ENCODE data around the gene MAGEA12.
"Not testable (repeated sequence)": the region's sequence is repeated elsewhere in the genome, so short reads cannot be mapped to it uniquely, and the experiment has no call there.

MAGEA12 gene, protein sequence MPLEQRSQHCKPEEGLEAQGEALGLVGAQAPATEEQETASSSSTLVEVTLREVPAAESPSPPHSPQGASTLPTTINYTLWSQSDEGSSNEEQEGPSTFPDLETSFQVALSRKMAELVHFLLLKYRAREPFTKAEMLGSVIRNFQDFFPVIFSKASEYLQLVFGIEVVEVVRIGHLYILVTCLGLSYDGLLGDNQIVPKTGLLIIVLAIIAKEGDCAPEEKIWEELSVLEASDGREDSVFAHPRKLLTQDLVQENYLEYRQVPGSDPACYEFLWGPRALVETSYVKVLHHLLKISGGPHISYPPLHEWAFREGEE

DNA sequence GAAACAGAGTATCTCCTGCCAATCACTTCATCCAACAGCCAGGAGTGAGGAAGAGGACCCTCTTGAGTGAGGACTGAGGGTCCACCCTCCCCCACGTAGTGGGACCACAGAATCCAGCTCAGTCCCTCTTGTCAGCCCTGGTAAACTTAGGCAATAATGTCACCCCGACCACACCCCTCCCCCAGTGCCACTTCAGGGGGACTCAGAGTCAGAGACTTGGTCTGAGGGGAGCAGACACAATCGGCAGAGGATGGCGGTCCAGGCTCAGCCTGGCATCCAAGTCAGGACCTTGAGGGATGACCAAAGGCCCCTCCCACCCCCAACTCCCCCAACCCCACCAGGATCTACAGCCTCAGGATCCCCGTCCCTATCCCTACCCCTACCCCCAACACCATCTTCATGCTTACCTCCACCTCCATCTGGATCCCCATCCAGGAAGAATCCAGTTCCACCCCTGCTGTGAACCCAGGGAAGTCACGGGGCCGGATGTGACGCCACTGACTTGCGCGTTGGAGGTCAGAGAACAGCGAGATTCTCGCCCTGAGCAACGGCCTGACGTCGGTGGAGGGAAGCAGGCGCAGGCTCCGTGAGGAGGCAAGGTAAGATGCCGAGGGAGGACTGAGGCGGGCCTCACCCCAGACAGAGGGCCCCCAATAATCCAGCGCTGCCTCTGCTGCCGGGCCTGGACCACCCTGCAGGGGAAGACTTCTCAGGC is at the start of gene MAGEA12, which contains the start of gene CSAG1:
TSS of gene MAGEA12 (plus strand) at position 497 of the 715 bp plus-strand sequence. CDS start 2,405 bp downstream, outside the sequence.
TSS of gene CSAG1 (minus strand) at position 461 of the 715 bp plus-strand sequence. CDS start 1,261 bp downstream, outside the sequence.
- DNase-seq, result no peak

DNA sequence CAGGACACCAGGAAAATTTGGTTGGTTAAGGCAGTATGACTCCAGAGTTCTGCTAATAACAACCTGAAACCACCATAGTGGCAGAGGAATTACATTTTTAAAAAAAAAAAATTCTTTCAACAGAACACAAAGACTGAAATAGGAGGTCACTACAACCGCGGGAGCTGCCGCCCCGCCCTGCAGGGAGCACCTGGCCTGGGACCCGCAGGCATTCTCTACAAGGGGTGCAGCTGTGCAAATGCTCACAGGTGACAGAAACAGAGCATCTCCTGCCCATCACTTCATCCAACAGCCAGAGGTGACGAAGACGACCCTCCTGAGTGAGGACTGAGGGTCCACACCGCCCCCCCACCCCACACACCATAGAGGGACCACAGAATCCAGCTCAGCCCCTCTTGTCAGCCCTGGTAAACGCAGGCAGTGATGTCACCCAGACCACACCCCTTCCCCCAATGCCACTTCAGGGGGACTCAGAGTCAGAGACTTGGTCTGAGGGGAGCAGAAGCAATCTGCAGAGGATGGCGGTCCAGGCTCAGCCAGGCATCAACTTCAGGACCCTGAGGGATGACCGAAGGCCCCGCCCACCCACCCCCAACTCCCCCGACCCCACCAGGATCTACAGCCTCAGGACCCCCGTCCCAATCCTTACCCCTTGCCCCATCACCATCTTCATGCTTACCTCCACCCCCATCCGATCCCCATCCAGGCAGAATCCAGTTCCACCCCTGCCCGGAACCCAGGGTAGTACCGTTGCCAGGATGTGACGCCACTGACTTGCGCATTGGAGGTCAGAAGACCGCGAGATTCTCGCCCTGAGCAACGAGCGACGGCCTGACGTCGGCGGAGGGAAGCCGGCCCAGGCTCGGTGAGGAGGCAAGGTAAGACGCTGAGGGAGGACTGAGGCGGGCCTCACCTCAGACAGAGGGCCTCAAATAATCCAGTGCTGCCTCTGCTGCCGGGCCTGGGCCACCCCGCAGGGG is 35.3 kb upstream of the MAGEA12 start, which contains the start of gene MAGEA3:
TSS of gene MAGEA3 (plus strand) at position 843 of the 980 bp plus-strand sequence. CDS start 2,039 bp downstream, outside the sequence.
- not testable (repeated sequence) for DNase-seq

DNA sequence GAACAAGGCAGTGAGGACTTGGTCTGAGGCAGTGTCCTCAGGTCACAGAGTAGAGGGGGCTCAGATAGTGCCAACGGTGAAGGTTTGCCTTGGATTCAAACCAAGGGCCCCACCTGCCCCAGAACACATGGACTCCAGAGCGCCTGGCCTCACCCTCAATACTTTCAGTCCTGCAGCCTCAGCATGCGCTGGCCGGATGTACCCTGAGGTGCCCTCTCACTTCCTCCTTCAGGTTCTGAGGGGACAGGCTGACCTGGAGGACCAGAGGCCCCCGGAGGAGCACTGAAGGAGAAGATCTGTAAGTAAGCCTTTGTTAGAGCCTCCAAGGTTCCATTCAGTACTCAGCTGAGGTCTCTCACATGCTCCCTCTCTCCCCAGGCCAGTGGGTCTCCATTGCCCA is 33.2 kb upstream of the MAGEA12 start:
- DNase-seq, result not testable (repeated sequence)

DNA sequence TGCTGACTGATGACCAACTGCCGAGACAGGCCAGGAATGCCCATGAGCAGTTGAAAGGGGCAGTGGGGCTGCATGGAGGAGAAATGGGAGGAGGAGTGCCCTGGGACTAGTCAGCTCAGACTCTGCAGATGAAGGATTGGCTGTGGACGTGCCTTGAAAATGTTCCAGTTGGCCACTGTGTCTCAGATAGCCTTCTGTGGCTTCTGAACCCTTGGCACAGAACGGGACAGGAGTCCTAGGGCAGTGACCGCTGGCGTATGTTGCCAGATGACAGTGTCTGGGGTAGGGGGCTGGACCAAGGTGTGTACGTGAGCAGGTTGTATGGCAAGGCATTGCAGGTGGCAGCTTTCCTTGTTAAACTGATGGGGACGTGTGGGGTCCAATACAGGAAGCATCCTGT is 27.1 kb upstream of the MAGEA12 start:
- not testable (repeated sequence) for DNase-seq

DNA sequence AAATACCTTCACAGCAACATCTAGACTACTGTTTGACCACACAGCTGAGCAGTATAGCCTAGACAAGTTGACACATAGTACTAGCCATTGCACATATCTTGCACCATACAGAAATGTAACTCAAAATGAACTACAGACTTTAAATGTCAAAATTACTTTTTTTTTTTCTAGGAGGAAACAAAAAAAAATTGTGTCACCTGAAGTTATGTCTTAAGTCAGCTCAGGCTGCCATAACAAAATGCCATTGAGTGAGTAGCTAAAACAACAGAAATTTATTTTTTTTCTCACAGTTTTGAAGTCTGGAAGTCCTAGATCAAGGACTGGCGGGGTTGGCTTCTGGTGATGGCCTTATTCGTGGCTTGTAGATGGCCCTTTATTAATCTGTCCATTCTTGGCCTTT is 24.4 kb upstream of the MAGEA12 start, which contains the start of gene CSAG2:
TSS of gene CSAG2 (minus strand) at position 101 of the 400 bp plus-strand sequence. CDS start 161 bp downstream, outside the sequence.
- not testable (repeated sequence) for DNase-seq

DNA sequence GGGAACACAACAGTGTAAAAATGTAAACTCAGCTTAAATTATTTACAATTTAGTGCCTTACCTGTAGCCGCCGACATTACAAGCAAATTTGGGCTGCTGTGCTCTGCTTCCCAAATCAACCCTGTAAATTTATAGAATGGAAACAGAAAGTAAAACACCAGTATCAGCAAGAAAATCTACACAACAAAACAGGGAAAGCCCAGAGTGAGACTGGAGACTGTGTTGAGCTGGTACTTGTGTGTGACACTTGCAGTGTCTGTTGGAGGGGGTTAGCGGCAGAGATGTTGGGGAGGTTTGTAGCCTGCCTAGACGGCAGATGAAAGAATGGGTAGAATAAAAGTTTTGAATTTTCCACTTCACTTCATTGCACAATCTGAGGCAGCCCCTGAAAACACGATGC is 20.4 kb upstream of the MAGEA12 start:
- not testable (repeated sequence) for DNase-seq

DNA sequence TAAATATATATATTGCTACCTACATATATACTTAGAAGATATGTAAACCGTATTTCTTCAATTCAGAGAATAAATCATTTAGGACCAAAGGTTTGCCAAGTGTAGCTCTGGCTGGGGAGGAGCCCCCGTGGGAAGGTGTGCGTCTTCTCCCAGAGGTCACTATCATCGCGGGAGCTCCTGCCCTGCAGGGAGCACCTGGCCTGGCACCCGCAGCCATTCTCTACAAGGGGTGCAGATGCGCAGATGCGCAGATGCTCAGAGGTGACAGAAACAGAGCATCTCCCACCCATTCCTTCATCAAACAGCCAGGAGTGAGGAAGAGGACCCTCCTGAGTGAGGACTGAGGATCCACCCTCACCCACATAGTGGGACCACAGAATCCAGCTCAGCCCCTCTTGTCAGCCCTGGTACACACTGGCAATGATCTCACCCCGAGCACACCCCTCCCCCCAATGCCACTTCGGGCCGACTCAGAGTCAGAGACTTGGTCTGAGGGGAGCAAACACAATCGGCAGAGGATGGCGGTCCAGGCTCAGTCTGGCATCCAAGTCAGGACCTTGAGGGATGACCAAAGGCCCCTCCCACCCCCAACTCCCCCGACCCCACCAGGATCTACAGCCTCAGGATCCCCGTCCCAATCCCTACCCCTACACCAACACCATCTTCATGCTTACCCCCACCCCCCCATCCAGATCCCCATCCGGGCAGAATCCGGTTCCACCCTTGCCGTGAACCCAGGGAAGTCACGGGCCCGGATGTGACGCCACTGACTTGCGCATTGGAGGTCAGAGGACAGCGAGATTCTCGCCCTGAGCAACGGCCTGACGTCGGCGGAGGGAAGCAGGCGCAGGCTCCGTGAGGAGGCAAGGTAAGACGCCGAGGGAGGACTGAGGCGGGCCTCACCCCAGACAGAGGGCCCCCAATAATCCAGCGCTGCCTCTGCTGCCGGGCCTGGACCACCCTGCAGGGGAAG is 19.5 kb upstream of the MAGEA12 start, which contains the start of gene MAGEA2B:
TSS of gene MAGEA2B (plus strand) at position 814 of the 973 bp plus-strand sequence. CDS start 2,479 bp downstream, outside the sequence.
- DNase-seq, result not testable (repeated sequence)

DNA sequence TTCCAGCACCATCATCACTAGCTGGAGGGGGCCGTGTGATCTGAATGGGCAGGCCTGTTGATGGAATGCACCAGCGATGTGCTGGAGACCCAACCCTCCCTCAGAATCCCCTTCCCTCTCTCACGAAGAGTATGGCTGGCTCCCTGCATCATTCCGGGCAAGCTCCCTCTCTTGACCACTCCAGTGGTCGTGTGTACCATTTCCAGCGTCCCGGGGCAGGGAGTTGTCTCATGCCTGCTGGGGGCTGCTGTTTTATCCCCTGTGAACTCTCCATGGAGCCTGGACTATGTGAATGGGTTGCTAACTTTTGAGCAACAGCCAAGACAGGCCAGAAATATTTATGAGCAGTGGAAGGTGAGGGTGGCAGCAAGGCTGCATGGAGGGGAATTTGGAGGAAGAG is 8.1 kb upstream of the MAGEA12 start:
- DNase-seq, result no peak

DNA sequence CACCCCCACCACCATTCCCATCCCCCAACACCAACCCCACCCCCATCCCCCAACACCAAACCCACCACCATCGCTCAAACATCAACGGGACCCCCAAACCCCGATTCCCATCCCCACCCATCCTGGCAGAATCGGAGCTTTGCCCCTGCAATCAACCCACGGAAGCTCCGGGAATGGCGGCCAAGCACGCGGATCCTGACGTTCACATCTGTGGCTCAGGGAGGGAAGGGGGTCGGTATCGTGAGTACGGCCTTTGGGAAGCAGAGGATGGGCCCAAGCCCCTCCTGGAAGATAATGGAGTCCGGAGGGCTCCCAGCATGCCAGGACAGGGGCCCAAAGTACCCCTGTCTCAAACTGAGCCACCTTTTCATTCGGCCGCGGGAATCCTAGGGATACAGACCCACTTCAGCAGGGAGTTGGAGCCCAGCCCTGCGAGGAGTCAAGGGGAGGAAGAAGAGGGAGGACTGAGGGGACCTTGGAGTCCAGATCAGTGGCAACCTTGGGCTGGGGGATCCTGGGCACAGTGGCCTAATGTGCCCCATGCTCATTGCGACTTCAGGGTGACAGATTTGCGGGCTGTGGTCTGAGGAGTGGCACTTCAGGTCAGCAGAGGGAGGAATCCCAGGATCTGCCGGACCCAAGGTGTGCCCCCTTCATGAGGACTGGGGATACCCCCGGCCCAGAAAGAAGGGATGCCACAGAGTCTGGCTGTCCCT is 744 bp downstream of the MAGEA12 start:
- not testable (repeated sequence) for DNase-seq

DNA sequence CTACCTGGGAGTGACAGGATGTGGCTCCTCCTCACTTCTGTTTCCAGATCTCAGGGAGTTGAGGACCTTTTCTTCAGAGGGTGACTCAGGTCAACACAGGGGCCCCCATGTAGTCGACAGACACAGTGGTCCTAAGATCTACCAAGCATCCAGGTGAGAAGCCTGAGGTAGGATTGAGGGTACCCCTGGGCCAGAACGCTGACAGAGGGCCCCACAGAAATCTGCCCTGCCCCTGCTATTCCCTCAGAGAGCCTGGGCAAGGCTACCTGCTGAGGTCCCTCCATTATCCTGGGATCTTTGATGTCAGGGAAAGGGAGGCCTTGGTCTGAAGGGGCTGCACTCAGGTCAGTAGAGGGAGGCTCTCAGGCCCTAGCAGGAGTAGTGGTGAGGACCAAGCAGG is 1.5 kb downstream of the MAGEA12 start:
- no peak for DNase-seq

DNA sequence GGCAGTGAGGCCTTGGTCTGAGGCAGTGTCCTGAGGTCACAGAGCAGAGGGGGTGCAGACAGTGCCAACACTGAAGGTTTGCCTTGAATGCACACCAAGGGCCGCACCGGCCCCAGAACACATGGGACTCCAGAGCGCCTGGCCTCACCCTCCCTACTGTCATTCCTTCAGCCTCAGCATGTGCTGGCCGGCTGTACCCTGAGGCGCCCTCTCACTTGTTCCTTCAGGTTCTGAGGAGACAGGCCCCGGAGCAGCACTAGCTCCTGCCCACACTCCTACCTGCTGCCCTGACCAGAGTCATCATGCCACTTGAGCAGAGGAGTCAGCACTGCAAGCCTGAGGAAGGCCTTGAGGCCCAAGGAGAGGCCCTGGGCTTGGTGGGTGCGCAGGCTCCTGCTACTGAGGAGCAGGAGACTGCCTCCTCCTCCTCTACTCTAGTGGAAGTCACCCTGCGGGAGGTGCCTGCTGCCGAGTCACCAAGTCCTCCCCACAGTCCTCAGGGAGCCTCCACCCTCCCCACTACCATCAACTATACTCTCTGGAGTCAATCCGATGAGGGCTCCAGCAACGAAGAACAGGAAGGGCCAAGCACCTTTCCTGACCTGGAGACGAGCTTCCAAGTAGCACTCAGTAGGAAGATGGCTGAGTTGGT is 2.4 kb downstream of the MAGEA12 start:
- DNase-seq, result no peak

DNA sequence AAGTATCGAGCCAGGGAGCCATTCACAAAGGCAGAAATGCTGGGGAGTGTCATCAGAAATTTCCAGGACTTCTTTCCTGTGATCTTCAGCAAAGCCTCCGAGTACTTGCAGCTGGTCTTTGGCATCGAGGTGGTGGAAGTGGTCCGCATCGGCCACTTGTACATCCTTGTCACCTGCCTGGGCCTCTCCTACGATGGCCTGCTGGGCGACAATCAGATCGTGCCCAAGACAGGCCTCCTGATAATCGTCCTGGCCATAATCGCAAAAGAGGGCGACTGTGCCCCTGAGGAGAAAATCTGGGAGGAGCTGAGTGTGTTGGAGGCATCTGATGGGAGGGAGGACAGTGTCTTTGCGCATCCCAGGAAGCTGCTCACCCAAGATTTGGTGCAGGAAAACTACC is 3.0 kb downstream of the MAGEA12 start:
- DNase-seq, result not testable (repeated sequence)

DNA sequence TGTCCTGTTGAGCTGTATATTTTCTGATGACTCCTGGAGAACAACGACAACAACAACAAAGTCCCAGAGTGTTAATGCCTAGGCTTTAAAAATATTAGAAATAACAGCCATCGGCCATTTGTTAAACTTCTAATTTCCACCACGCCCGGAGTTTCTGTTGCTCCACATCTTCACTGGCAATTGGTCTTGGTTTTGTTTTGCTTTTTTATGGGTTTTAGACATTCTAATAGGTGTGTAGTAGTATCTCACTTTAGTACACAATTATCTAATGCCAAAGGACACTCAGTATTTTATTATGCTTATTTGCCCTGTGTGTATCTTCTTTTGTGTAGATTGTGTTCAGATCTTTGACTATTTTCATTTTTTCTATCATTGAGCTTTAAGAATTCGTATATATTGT is 5.0 kb downstream of the MAGEA12 start:
- DNase-seq, result no peak

DNA sequence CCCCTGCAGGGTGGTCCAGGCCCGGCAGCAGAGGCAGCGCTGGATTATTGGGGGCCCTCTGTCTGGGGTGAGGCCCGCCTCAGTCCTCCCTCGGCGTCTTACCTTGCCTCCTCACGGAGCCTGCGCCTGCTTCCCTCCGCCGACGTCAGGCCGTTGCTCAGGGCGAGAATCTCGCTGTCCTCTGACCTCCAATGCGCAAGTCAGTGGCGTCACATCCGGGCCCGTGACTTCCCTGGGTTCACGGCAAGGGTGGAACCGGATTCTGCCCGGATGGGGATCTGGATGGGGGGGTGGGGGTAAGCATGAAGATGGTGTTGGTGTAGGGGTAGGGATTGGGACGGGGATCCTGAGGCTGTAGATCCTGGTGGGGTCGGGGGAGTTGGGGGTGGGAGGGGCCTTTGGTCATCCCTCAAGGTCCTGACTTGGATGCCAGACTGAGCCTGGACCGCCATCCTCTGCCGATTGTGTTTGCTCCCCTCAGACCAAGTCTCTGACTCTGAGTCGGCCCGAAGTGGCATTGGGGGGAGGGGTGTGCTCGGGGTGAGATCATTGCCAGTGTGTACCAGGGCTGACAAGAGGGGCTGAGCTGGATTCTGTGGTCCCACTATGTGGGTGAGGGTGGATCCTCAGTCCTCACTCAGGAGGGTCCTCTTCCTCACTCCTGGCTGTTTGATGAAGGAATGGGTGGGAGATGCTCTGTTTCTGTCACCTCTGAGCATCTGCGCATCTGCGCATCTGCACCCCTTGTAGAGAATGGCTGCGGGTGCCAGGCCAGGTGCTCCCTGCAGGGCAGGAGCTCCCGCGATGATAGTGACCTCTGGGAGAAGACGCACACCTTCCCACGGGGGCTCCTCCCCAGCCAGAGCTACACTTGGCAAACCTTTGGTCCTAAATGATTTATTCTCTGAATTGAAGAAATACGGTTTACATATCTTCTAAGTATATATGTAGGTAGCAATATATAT is 20.4 kb downstream of the MAGEA12 start, which contains the start of gene MAGEA2:
TSS of gene MAGEA2 (minus strand) at position 157 of the 965 bp plus-strand sequence. CDS start 2,479 bp downstream, outside the sequence.
- DNase-seq, result not testable (repeated sequence)

DNA sequence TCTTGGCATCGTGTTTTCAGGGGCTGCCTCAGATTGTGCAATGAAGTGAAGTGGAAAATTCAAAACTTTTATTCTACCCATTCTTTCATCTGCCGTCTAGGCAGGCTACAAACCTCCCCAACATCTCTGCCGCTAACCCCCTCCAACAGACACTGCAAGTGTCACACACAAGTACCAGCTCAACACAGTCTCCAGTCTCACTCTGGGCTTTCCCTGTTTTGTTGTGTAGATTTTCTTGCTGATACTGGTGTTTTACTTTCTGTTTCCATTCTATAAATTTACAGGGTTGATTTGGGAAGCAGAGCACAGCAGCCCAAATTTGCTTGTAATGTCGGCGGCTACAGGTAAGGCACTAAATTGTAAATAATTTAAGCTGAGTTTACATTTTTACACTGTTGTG is 21.3 kb downstream of the MAGEA12 start:
- DNase-seq, result not testable (repeated sequence)

DNA sequence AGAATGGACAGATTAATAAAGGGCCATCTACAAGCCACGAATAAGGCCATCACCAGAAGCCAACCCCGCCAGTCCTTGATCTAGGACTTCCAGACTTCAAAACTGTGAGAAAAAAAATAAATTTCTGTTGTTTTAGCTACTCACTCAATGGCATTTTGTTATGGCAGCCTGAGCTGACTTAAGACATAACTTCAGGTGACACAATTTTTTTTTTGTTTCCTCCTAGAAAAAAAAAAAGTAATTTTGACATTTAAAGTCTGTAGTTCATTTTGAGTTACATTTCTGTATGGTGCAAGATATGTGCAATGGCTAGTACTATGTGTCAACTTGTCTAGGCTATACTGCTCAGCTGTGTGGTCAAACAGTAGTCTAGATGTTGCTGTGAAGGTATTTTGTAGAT is 25.4 kb downstream of the MAGEA12 start, which contains the start of gene CSAG3:
TSS of gene CSAG3 (plus strand) at position 301 of the 400 bp plus-strand sequence.
- not testable (repeated sequence) for DNase-seq

DNA sequence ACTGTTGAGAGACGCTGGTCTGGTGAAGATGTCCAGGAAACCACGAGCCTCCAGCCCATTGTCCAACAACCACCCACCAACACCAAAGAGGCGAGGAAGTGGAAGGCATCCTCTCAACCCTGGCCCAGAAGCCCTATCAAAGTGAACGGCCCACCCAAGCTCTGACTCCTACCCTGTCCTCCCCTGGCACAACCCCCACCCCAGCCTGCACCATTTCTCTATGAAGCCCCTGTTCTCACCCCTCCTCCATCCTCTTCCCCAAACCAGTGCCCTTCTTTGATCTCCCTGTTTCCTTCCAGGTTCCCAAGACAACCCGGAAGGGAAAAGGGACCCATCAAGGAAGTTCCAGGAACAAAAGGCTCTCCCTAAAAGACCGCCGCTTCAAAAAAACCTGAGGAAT is 26.0 kb downstream of the MAGEA12 start:
- DNase-seq, result not testable (repeated sequence)

DNA sequence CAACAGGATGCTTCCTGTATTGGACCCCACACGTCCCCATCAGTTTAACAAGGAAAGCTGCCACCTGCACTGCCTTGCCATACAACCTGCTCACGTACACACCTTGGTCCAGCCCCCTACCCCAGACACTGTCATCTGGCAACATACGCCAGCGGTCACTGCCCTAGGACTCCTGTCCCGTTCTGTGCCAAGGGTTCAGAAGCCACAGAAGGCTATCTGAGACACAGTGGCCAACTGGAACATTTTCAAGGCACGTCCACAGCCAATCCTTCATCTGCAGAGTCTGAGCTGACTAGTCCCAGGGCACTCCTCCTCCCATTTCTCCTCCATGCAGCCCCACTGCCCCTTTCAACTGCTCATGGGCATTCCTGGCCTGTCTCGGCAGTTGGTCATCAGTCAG is 28.0 kb downstream of the MAGEA12 start:
- not testable (repeated sequence) for DNase-seq
